SHP77 treated with DMSO at 0.1 percent for 48 hours (cell line): ENCODE measurements around the gene DHPS.
"Not testable (repeated sequence)": the region's sequence is repeated elsewhere in the genome, so short reads cannot be mapped to it uniquely, and the experiment has no call there.

Source experiments
- DNase-seq: peaks from one replicate; lab custom pipeline; 2025; lab: John Stamatoyannopoulos, UW

DHPS gene

GRCh38 chr19:12646551-12646950 lies 35.1 kb downstream of the DHPS start:
- DNase-seq: no peak

GRCh38 chr19:12643716-12644115 lies 38.0 kb downstream of the DHPS start:
- DNase-seq: not testable (repeated sequence)

- DNase-seq: no peak
Measured at GRCh38 chr19:12642506-12642905, 39.2 kb downstream of the DHPS start.

DNA sequence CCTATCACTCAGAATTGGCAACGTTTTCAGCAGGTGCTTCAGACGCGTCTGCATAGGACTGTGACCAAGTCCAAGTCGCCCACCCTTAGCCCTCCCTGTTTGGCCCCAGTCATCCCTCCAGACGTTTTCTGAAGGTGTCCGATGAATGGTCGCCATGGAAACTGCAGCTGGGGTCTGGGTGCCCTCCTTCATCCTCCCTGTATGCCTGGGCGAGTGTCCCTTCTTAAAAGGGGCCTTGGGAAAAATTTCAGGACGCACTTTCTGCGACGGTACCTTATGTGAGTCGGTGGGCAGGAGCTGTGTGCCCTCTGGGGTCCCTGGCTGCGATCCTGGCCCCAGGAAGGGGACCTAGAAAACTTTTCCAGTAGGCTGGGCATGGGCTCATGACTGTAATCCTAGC lies 40.2 kb downstream of the DHPS start:
- no peak for DNase-seq

DNA sequence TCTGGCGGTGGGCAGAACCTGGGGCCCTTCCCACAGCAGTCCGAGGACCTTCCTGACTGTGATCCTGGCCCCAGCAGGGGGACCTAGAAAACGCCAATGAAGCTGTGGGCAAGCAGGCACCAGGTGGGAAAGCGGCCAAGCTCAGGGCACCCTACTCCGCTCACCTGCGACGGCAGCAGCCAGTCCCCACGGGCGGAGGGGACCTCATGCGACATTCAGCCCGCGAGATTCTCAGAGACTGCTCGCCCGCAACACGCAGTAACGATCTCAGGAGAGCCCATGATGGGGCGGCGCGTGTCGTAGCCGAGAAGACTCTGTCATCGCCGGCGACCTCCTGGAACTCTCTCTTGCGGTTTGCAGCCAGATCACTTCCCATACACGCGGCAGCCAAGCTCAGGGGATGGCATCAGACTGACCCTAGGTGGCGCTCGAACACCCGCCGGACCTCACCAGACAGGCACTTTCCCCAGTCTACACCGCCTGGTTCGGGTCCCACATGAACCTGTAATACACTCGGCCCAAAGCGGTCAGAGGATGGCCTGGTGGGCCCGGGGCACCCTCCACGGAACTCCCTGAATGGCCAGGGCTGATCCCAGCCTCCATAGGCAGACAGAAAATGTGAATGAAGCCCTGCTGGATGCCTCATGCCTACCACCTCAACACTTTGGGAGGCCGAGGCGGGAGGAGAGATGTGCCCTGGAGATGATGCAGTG lies 41.6 kb downstream of the DHPS start:
- DNase-seq: no peak

- DNase-seq: no peak
Measured at GRCh38 chr19:12638611-12639182, 43.0 kb downstream of the DHPS start.

DNA sequence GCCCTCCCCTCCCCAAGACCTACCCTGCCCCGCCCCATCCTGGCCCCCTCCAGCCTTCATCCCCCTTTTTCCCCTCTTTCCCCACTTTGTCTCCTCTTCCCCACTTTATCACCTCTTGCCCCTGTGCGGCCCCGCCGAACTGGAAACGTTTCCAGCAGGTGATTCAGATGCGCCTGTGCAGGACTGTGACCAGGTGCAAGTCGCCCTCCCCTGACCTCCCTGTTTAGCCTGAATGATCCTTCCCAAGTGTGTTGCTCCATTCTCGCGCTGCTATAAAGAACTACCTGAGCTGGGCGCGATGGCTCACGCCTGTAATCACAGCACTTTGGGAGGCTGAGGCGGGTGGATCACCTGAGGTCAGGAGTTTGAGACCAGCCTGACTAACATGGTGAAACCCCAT lies 45.0 kb downstream of the DHPS start:
- no peak for DNase-seq

DNA sequence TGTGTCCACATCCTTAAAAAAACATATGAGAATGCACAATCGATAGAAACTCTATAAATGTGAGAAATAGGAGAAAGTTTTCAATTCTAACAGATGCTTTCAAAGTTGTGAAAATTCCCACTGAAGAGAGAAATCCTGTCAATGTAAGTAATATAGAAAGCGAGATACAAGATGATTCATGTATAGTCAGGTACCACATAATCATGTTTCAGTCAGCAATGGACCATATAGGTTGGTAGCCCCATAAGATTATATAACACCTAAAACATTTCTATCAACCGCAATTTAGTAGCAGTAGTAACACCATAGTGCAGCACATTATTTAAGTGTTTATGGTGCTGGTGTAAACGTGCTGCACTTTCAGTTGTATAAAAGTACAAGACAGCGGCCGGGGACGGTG lies 52.5 kb downstream of the DHPS start:
- no peak for DNase-seq

GRCh38 chr19:12628040-12629022 lies 53.3 kb downstream of the DHPS start:
- no peak for DNase-seq

- DNase-seq: no peak
Measured at GRCh38 chr19:12626958-12627357, 54.7 kb downstream of the DHPS start.
